ENCODE results near the gene ARF6. TPM values are rescaled to one million over a fixed set of nuclear protein-coding genes. Genes with fewer than 3 reads are reported as not detected.
A peak's percentile ranks its signal among the peaks of the same experiment; 100 is the strongest.

Gene ARF6
- 28.1 TPM for polyA plus RNA-seq (2012; ENCODE audit: insufficient read length, low read depth)

GRCh38 chr14:49892636-49893308, at the start of gene ARF6:
ARF6 (plus strand) TSS chr14:49893082; CDS start chr14:49893737, 655 bp downstream.
- peak; percentile 90; the same call in 1 of the 2 replicates for TF ChIP-seq TAF1 (IDR thresholded peaks at IDR 0.05; ENCODE audit: borderline replicate concordance, insufficient read depth, low read length)
- peak; percentile 54 for TF ChIP-seq FOXP2 (optimal IDR thresholded peaks at IDR 0.05; ENCODE audit: borderline replicate concordance, extremely low read depth, extremely low read length, insufficient read depth)
- peak; percentile 20; the same call in 1 of the 2 replicates for TF ChIP-seq SIN3A (IDR thresholded peaks at IDR 0.05; ENCODE audit: borderline replicate concordance, insufficient read depth, low read length)
- TF ChIP-seq REST (IDR thresholded peaks at IDR 0.05; ENCODE audit: insufficient read depth in 1 of 2, low read depth in 2 of 2, low read length in 2 of 2): peak in 1 of 2 experiments; percentile 38; a peak in 1 of 4 replicates
- TF ChIP-seq POLR2AphosphoS5 (IDR thresholded peaks at IDR 0.05; ENCODE audit: low read depth, low read length): peak; percentile 83

DNA sequence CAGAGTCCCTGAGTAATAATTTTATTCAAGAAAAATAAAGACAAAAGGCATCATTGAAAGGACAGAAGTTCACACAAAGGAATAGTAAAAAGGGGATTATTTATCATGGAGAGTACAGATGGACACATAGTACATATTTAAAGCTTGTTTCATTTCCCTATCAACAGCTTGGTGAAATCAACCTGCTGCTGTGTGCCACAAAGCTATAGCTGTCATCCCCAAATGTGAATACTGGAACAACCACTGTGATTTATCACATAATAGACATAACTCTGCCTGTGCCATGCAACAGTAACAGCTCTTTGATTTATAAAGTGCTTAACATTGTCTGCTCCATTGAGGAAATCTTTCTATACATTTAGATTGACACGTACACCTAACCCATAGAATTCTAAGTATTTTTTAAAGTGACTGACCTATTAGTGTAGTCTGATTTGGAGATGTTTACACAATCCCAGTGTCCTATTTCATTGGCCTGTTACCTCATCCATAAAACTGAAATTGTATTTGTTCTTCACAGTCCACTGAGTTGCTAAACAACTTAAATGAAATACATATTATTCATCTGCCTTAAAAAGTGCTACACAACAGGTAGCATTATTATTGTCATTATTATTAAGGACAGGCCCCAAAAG, 43.6 kb upstream of the ARF6 start:
- no peak for TF ChIP-seq TAF1 (IDR thresholded peaks at IDR 0.05; ENCODE audit: borderline replicate concordance, insufficient read depth, low read length)
- TF ChIP-seq POLR2AphosphoS5 (IDR thresholded peaks at IDR 0.05; ENCODE audit: low read depth, low read length): no peak
- TF ChIP-seq SIN3A (IDR thresholded peaks at IDR 0.05; ENCODE audit: borderline replicate concordance, insufficient read depth, low read length): no peak
- no peak for TF ChIP-seq REST (IDR thresholded peaks at IDR 0.05; ENCODE audit: insufficient read depth in 1 of 2, low read depth in 2 of 2, low read length in 2 of 2)
- no peak for TF ChIP-seq FOXP2 (optimal IDR thresholded peaks at IDR 0.05; ENCODE audit: borderline replicate concordance, extremely low read depth, extremely low read length, insufficient read depth)

DNA sequence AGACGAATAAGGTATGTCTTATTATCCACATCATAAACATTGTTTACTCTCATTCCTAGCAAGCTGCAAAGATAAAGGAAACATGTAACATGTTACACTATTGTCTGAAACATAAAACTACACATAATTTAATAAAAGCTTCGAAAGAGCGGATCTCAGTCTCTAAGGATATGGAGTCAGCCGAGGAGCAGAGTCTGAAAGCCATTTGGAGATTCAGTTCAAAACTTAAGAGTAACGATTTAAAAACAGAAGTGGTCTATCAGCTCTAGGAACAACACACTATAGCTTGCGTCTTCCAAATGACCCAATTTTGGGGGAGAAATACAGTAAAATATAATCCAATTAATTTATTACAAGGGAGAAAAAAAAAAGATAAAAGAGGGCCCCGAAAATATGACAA, 41.1 kb upstream of the ARF6 start:
- no peak for TF ChIP-seq TAF1 (IDR thresholded peaks at IDR 0.05; ENCODE audit: borderline replicate concordance, insufficient read depth, low read length)
- TF ChIP-seq FOXP2 (optimal IDR thresholded peaks at IDR 0.05; ENCODE audit: borderline replicate concordance, extremely low read depth, extremely low read length, insufficient read depth): no peak
- TF ChIP-seq REST (IDR thresholded peaks at IDR 0.05; ENCODE audit: insufficient read depth in 1 of 2, low read depth in 2 of 2, low read length in 2 of 2): no peak

DNA sequence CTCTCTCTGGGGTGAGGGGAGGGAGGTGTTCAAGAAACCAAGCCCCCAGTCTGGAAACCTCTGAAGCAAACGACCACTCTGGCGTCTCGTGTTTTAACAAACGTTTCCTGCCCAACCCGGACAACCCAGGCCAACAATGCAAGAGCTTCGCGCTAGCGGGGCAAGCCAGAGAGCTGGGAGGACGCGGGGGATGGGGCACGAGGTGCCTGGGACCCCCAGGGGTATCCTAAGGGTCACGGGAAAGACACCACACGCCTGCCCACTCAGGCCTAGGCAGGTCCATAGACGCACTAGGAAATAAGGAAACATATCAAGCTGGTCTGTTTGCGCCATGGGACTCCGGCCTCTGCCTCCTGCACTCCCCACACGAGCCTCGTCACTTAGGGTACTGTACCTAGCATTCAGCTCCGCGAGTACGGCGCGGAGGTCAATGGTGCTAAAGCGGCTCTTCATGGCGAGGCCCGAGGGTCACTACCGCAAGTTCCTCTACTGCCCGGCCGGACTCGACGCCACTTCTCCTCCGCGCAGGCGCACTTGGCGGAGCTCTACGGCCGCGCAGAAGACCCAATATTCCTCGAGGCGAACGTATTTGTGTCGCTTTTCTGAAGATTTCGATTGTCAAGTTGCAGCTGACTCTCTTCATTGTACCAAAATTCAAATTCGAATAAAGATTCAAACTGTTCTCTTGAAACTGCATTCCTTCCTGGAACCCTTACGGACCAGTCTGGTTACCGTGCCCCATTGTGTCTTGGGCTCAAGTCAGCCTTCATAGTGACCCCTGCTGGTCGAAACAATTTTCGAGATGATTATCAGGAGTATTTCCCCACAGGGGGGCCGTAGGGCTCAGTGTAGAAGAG, 40.4 kb upstream of the ARF6 start, which contains the start of gene NEMF:
NEMF (minus strand) TSS at position 488 of the 857 bp plus-strand sequence; CDS start at position 453, 35 bp downstream.
- TF ChIP-seq REST (IDR thresholded peaks at IDR 0.05; ENCODE audit: insufficient read depth in 1 of 2, low read depth in 2 of 2, low read length in 2 of 2): no peak; a peak in 1 of 4 replicates
- TF ChIP-seq POLR2AphosphoS5 (IDR thresholded peaks at IDR 0.05; ENCODE audit: low read depth, low read length): peak; percentile 85
- no peak for TF ChIP-seq SIN3A (IDR thresholded peaks at IDR 0.05; ENCODE audit: borderline replicate concordance, insufficient read depth, low read length)
- no peak for TF ChIP-seq FOXP2 (optimal IDR thresholded peaks at IDR 0.05; ENCODE audit: borderline replicate concordance, extremely low read depth, extremely low read length, insufficient read depth)
- peak; percentile 61; the same call in 1 of the 2 replicates for TF ChIP-seq TAF1 (IDR thresholded peaks at IDR 0.05; ENCODE audit: borderline replicate concordance, insufficient read depth, low read length)
